GM10248 (cell line): ENCODE data around the gene MESD.

ENCODE experiments used
- CTCF ChIA-PET: fragments of 300-600 bp; sonication (Branson Sonifier 250); formaldehyde crosslinking; extraction: SDS; loops from one replicate; lab custom pipeline; 2021; ENCODE audit warnings: antibody characterized with exemption; lab: Yijun Ruan, JAX
- POLR2A ChIA-PET: fragments of 350-650 bp; sonication (Branson Sonifier 250); formaldehyde crosslinking; extraction: SDS; loops from one replicate; lab custom pipeline; 2020; ENCODE audit warnings: antibody characterized with exemption; lab: Yijun Ruan, JAX
- DNase-seq: peaks from one replicate; pipeline ENCODE4 v3.0.0; 2012; ENCODE audit errors: extremely low spot score
- TF ChIP-seq, protein P1 (sequence below): IDR thresholded peaks from 2 replicates; pipeline ENCODE4 v1.5.1; 2012; ENCODE audit warnings: mild to moderate bottlenecking, low read depth; ENCODE audit errors: extremely low read depth, missing control alignments, control extremely low read depth

MESD gene

DNA sequence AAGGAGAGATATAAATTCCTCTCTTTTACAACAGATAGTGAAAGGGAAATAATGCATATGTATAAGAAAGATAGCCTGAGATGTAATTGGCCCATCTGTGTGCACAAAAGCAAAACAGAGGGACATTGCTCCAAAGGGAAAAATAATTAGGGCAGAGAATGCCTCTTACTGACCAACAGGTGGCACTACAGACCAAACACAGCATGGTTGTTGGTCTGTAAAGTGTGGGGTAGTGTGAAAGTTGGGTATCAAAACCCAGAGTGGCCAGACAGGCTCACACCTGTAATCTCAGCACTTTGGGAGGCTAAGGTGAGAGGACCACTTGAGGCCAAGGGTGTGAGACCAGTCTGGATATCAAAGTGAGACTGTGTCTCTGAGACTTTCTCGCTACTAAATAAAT lies 6.6 kb upstream of the MESD start:
- CTCF ChIA-PET: interaction anchor here (2.8 kb wide), 1 partner anchor 270 kb away, joined by 22 read pairs; no protein-coding TSS in a partner anchor

DNA sequence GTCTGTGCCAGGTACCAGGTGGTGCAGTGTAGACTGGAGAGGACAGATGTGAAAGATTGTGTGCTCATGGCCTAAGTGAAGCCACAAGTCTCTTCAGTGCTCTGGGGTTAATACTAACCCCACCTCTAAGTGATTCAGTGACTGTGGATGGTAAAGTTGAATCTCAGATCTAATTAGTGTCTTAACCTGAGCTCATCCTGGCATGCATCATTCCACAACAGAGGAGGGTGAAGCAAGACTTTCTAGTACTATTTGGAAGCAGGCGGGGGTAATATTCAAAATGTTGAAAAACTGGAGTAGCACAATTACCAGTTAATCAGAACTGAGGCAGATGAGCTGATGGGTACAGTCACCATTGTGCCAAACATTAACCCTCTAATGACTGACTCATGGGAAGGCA lies 2.8 kb upstream of the MESD start:
- POLR2A ChIA-PET: no interaction called here
- no peak for DNase-seq
- CTCF ChIA-PET: interaction anchor here (1.0 to 1.7 kb wide), 3 partner anchors 21 to 274 kb away, joined by 3 to 9 read pairs (median 4); no protein-coding TSS in a partner anchor
- TF ChIP-seq, protein P1, sequence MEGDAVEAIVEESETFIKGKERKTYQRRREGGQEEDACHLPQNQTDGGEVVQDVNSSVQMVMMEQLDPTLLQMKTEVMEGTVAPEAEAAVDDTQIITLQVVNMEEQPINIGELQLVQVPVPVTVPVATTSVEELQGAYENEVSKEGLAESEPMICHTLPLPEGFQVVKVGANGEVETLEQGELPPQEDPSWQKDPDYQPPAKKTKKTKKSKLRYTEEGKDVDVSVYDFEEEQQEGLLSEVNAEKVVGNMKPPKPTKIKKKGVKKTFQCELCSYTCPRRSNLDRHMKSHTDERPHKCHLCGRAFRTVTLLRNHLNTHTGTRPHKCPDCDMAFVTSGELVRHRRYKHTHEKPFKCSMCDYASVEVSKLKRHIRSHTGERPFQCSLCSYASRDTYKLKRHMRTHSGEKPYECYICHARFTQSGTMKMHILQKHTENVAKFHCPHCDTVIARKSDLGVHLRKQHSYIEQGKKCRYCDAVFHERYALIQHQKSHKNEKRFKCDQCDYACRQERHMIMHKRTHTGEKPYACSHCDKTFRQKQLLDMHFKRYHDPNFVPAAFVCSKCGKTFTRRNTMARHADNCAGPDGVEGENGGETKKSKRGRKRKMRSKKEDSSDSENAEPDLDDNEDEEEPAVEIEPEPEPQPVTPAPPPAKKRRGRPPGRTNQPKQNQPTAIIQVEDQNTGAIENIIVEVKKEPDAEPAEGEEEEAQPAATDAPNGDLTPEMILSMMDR: no peak

More for the DNA sequence above, 6.6 kb upstream of the MESD start:
- DNase-seq: no peak
- TF ChIP-seq, protein P1: peak; percentile 43
- POLR2A ChIA-PET: no interaction called here

DNA sequence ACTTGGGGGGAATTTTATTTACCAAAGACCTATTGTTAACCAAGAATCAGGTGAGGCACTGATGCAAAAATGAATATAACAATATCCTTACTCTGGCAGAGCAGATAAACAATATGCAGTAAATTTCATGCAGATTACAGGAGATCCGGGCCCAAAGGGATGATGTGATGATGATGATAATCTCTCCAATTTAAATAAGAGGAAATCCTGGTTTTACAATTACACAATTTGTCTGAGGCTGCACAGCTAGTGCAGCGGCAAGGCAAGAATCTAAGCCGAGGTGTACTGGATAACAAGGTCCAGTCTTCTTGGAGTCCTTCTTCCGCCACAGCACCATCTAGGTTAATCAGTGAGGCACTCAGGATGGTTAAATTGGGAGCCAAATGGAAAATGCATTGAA lies 2.4 kb upstream of the MESD start:
- no peak for DNase-seq
- ChIA-PET POLR2A (no interaction called here), CTCF (interaction anchor here (1.0 to 1.7 kb wide), 6 partner anchors 21 to 310 kb away, joined by 3 to 9 read pairs (median 4); no protein-coding TSS in a partner anchor)
- TF ChIP-seq, protein P1: no peak

DNA sequence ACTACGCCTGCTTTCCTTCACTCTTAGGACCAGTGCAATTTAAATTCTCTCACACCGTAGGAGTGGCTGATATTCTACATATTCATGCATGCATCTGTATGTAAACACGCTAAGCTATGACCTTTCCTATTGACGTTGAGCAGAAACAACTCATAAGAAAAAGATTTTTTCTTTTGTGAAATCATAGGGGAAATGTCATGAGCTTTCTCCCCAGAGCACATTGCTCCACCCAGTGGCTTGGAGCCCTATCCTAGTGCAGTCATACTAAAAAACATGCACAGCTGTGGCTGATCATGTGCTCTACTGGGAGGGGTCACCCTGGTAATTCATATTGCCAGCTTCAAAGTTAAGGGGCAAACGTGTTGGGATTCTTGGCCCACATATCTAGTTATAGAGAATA lies 1.8 kb upstream of the MESD start:
- ChIA-PET POLR2A (no interaction called here), CTCF (interaction anchor here (1.0 to 1.7 kb wide), 7 partner anchors 10 to 310 kb away, joined by 3 to 6 read pairs (median 3); no protein-coding TSS in a partner anchor)
- no peak for DNase-seq
- TF ChIP-seq, protein P1: no peak

DNA sequence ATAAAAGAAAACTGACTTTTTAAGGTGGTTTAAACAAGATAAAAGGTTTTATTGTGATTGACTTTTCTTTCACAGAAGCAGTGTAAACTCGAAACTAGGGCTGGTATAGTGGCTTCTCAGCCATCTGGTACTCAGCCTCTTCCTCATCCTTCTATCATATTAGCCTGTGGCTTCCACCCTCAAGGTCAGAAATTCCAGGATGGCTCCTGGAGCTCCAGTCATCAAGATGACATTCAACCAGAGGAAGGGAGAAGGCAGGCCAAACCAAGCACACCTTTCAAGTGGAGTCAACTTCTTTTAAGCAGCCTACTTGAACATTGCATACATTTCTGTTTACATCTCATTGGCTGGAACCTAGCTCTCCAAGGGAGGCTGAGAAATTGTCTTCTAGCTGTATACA lies 1.3 kb upstream of the MESD start:
- POLR2A ChIA-PET: no interaction called here
- TF ChIP-seq, protein P1: no peak
- CTCF ChIA-PET: interaction anchor here (1.0 to 1.7 kb wide), 7 partner anchors 11 to 311 kb away, joined by 3 to 6 read pairs (median 3); no protein-coding TSS in a partner anchor

DNA sequence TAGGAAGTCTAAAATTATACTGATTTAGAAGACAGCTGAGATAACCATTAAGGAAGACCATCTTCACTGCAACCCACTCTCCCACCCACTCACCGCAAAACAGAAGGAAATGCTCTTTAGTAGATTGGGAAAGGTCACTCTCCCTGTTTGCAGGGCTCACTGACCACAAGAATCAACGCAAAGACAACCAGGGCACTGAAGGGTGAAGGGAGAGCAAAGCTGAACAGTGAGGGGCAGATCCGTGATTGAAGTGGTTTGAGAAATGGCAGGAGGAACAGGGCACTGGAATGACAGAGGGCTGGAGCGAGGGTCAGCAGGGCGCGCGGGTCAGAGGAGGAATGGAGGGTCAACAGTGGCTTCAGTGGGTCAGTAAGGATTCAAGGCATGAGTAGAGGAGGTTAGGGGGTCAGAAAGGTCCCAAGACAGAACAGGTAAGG lies 520 bp downstream of the MESD start:
- DNase-seq: no peak
- POLR2A ChIA-PET: no interaction called here
- CTCF ChIA-PET: interaction anchor here (2.2 kb wide), 1 partner anchor 277 kb away, joined by 11 read pairs; no protein-coding TSS in a partner anchor
- TF ChIP-seq, protein P1: no peak

More for the DNA sequence above, 1.3 kb upstream of the MESD start:
- DNase-seq: no peak
